Thyroid gland (tissue), 4 donors: ENCODE data around the gene TSPAN10. TPM values are rescaled to one million over a fixed set of nuclear protein-coding genes. Genes with fewer than 3 reads are reported as not detected.

ENCODE experiments used
- DNase-seq, 2 donors: peaks; one replicate each; pipeline ENCODE4 v3.0.0-alpha.2; 2019
- H3K27ac ChIP-seq, 3 donors: fragments of 200-600 bp; sonication (generic); 1 replicate in 2 of 3; 2 replicates in 1 of 3; pipeline ENCODE4 v1.5.1; 2016 to 2019; ENCODE audit warnings: mild to moderate bottlenecking in 1 of 3, moderate library complexity in 1 of 3
- H3K27me3 ChIP-seq: fragments of 200-600 bp; sonication (generic); one replicate; pipeline ENCODE4 v1.5.1; 2019
- H3K36me3 ChIP-seq, 2 donors: fragments of 200-600 bp; sonication (generic); one replicate each; pipeline ENCODE4 v1.5.1; 2016 to 2019
- H3K4me1 ChIP-seq, 2 donors: fragments of 200-600 bp; sonication (generic); one replicate each; pipeline ENCODE4 v1.5.1; 2017 to 2019
- H3K4me3 ChIP-seq, 3 donors: fragments of 200-600 bp; sonication (generic); replicated peaks in 1 of 3; 1 replicate in 2 of 3; 2 replicates in 1 of 3; pipeline ENCODE4 v1.5.1; 2016; ENCODE audit warnings: mild to moderate bottlenecking in 1 of 3
- H3K9me3 ChIP-seq: fragments of 200-600 bp; sonication (generic); one replicate; pipeline ENCODE4 v1.5.1; 2017
- POLR2A ChIP-seq, 2 donors: fragments of 450-650 bp; IDR thresholded peaks; one replicate each; pipeline ENCODE4 v1.6.1; 2017; ENCODE audit warnings: antibody characterized with exemption in 2 of 2, mild to moderate bottlenecking in 2 of 2, moderate library complexity in 1 of 2
- WGBS, 2 donors: methylation state at CpG; one replicate each; pipeline ENCODE4 v1.1.5; 2017; 5-methylcytosine and 5-hydroxymethylcytosine counted together
- intact Hi-C: fragments of 100-400 bp; cut with DNase I; formaldehyde crosslinking; loops from one replicate; pipeline ENCODE4 v1.15.1; 2023
- total RNA-seq, 4 donors: library from RNA; depleted of rRNA; stranded (reverse); fragments of >200 nt; gene quantifications; one replicate each; pipeline ENCODE4 v1.2.3, GENCODE V29; 2016
- TF ChIP-seq, protein P1 (sequence below), 6 experiments: fragments of 200-600 bp in 3 of 6; fragments of 450-650 bp in 3 of 6; sonication (generic) in 3 of 6; IDR thresholded peaks; one replicate each; pipeline ENCODE4 v1.5.1; 2016 to 2019; ENCODE audit warnings: antibody characterized with exemption in 6 of 6, mild to moderate bottlenecking in 2 of 6, inconsistent platforms in 1 of 6, moderate library complexity in 1 of 6

Gene TSPAN10
- total RNA-seq, 4 donors from 2014 or later: 0.29 to 2.6 (median 0.40) TPM; not detected in 1

DNA sequence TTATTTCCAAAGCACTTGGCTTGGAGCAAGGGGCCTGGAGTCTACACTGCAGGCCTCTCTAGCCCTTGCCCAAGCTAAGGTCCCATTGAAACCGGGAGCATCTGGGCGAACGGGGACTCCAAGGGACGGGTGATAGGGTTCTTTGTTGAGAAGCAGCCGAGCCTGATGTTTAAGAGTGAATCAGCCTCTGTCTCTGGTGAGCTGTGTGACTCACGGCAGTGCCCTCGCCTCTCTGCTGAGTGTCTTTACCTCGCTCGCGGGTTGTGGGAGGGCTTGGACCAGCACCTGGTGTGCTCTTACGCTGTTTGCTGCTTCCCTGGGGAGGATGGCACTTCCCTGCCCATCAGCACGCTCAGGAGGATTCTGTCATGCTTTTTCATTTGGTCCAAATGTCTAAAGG, 48.1 kb downstream of the TSPAN10 start:
- no peak for TF ChIP-seq POLR2A (IDR thresholded peaks at IDR 0.05)
- TF ChIP-seq, protein P1, sequence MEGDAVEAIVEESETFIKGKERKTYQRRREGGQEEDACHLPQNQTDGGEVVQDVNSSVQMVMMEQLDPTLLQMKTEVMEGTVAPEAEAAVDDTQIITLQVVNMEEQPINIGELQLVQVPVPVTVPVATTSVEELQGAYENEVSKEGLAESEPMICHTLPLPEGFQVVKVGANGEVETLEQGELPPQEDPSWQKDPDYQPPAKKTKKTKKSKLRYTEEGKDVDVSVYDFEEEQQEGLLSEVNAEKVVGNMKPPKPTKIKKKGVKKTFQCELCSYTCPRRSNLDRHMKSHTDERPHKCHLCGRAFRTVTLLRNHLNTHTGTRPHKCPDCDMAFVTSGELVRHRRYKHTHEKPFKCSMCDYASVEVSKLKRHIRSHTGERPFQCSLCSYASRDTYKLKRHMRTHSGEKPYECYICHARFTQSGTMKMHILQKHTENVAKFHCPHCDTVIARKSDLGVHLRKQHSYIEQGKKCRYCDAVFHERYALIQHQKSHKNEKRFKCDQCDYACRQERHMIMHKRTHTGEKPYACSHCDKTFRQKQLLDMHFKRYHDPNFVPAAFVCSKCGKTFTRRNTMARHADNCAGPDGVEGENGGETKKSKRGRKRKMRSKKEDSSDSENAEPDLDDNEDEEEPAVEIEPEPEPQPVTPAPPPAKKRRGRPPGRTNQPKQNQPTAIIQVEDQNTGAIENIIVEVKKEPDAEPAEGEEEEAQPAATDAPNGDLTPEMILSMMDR (IDR thresholded peaks at IDR 0.05): no peak
- WGBS, 2 donors: 81% methylated on average over 7 to 11 of the region's 12 CpGs
- H3K4me3 ChIP-seq: peak overlapping the region in 1 of 3 donors; percentile 72
- peaks cover 19 to 26% of the 10 kb centered on the region in 2 donors for H3K4me1 ChIP-seq
- no peaks in the 10 kb centered on the region for H3K9me3 ChIP-seq
- intact Hi-C loops: no loop called here
- H3K36me3 ChIP-seq: peaks cover 37 to 39% of the 10 kb centered on the region in 2 donors
- no peaks in the 10 kb centered on the region for H3K27me3 ChIP-seq
- H3K27ac ChIP-seq: no peak overlapping the region
- DNase-seq: no peak

DNA sequence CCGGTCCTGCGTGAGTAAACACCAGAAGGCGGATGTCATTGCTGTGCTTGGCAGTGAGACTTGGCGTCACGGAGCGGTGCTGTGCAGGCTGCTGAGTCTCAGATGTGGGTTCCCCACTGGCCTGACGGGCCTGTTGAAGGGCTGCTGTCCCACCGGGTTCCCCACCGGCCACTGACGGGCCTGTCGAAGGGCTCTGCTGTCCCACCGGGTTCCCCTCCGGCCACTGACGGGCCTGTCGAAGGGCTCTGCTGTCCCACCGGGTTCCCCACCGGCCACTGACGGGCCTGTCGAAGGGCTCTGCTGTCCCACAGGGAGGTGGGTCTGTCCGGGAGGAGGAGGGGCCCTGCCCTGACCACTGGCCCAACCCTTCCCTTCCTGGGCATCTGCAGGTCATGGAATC, 49.6 kb downstream of the TSPAN10 start:
- Histone ChIP-seq H3K27me3 (no peaks in the 10 kb centered on the region), H3K9me3 (no peaks in the 10 kb centered on the region), H3K4me3 (no peak overlapping the region), H3K36me3 (peaks cover 48 to 52% of the 10 kb centered on the region in 2 donors), H3K27ac (no peak overlapping the region), H3K4me1 (peaks cover 19 to 25% of the 10 kb centered on the region in 2 donors)
- 89 to 94% methylated on average over 14 of the region's 20 CpGs for WGBS, 2 donors
- DNase-seq: no peak
- intact Hi-C loops: no loop called here
- TF ChIP-seq, protein P1 (IDR thresholded peaks at IDR 0.05): no peak
- no peak for TF ChIP-seq POLR2A (IDR thresholded peaks at IDR 0.05)

GRCh38 chr17:81687770-81688541, 51.0 kb downstream of the TSPAN10 start:
- 94 to 98% methylated on average over 27 to 38 of the region's 41 CpGs for WGBS, 2 donors
- Histone ChIP-seq H3K27me3 (no peaks in the 10 kb centered on the region), H3K4me1 (peaks cover 12 to 13% of the 10 kb centered on the region in 2 donors), H3K4me3 (no peak overlapping the region), H3K36me3 (peaks cover 58 to 64% of the 10 kb centered on the region in 2 donors), H3K9me3 (no peaks in the 10 kb centered on the region), H3K27ac (no peak overlapping the region)
- TF ChIP-seq POLR2A (IDR thresholded peaks at IDR 0.05): no peak
- TF ChIP-seq, protein P1 (IDR thresholded peaks at IDR 0.05): no peak
- intact Hi-C loops: no loop called here
- no peak for DNase-seq

GRCh38 chr17:81688616-81689015, 51.6 kb downstream of the TSPAN10 start:
- no peak for TF ChIP-seq POLR2A (IDR thresholded peaks at IDR 0.05)
- TF ChIP-seq, protein P1 (IDR thresholded peaks at IDR 0.05): no peak
- no peak overlapping the region for H3K27ac ChIP-seq
- no peak overlapping the region for H3K4me3 ChIP-seq
- peaks cover 10 to 13% of the 10 kb centered on the region in 2 donors for H3K4me1 ChIP-seq
- DNase-seq: no peak
- WGBS, 2 donors: 91 to 93% methylated on average over 11 to 12 of the region's 14 CpGs
- intact Hi-C loops: no loop called here
- H3K27me3 ChIP-seq: no peaks in the 10 kb centered on the region
- H3K36me3 ChIP-seq: peaks cover 60 to 67% of the 10 kb centered on the region in 2 donors
- H3K9me3 ChIP-seq: no peaks in the 10 kb centered on the region

GRCh38 chr17:81690066-81690465, 53.1 kb downstream of the TSPAN10 start:
- Histone ChIP-seq H3K27me3 (no peaks in the 10 kb centered on the region), H3K27ac (no peak overlapping the region), H3K36me3 (peaks cover 75 to 81% of the 10 kb centered on the region in 2 donors), H3K4me3 (no peak overlapping the region), H3K9me3 (no peaks in the 10 kb centered on the region), H3K4me1 (peaks cover 2 to 7% of the 10 kb centered on the region in 2 donors)
- TF ChIP-seq, protein P1 (IDR thresholded peaks at IDR 0.05): no peak
- TF ChIP-seq POLR2A (IDR thresholded peaks at IDR 0.05): no peak
- intact Hi-C loops: no loop called here
- no peak for DNase-seq
- WGBS, 2 donors: 90 to 94% methylated on average over 14 to 18 of the region's 18 CpGs
